A549 (cell line): ENCODE measurements around the gene MEF2B. TPM values are rescaled to one million over a fixed set of nuclear protein-coding genes. Genes with fewer than 3 reads are reported as not detected.

Experiments
- ATAC-seq, 2 experiments: fragments of 200-7000 bp in 1 of 2; fragments of >200 bp in 1 of 2; cut with Nextera tagmentation in 1 of 2; cut with Tn5 transposase in 1 of 2; 3 replicates each; pipeline versions ENCODE4 v1.8.0 to v1.9.1; 2018 to 2020; ENCODE audit warnings: mild to moderate bottlenecking in 1 of 2, moderate library complexity in 1 of 2
- CTCF ChIA-PET: fragments of 300-600 bp; sonication (Branson Sonifier 250); formaldehyde crosslinking; extraction: SDS; loops from one replicate; lab custom pipeline; 2021; ENCODE audit warnings: antibody characterized with exemption, inconsistent platforms; lab: Yijun Ruan, JAX
- POLR2A ChIA-PET: fragments of 350-600 bp; formaldehyde crosslinking; extraction: SDS; loops from one replicate; lab custom pipeline; 2021; ENCODE audit warnings: antibody characterized with exemption, inconsistent platforms; lab: Yijun Ruan, JAX
- DNase-seq, 2 experiments: peaks; one replicate each; pipeline versions ENCODE4 v3.0.0 to v3.0.0-alpha.2; 2011 to 2016; ENCODE audit warnings: low read depth in 1 of 2, low spot score in 1 of 2
- FAIRE-seq: peaks from 2 replicates; lab custom pipeline; 2011; peaks lifted over from hg19 to GRCh38; lab: Jason Lieb, UNC
- H3K27ac ChIP-seq, 2 experiments: fragments of >200 bp; sonication (Bioruptor Twin); formaldehyde crosslinking; 3 replicates each; pipeline ENCODE4 v1.5.1; 2016 to 2017
- H3K4me1 ChIP-seq: fragments of >200 bp; sonication (Bioruptor Twin); formaldehyde crosslinking; 3 replicates; pipeline ENCODE4 v1.6.1; 2016
- H3K4me2 ChIP-seq: fragments of >200 bp; sonication (Bioruptor Twin); formaldehyde crosslinking; 3 replicates; pipeline ENCODE4 v1.6.1; 2016
- H3K4me3 ChIP-seq: fragments of >200 bp; sonication (Bioruptor Twin); formaldehyde crosslinking; 3 replicates; pipeline ENCODE4 v1.5.1; 2016
- H3K9me3 ChIP-seq: fragments of >200 bp; sonication (Bioruptor Twin); formaldehyde crosslinking; 3 replicates; pipeline ENCODE4 v1.6.1; 2016
- CBX2 ChIP-seq: fragments of 200-600 bp; sonication (generic); IDR thresholded peaks from 2 replicates; pipeline ENCODE4 v1.6.1; 2016; ENCODE audit warnings: low read depth, mild to moderate bottlenecking, borderline replicate concordance
- CEBPB ChIP-seq, 2 experiments: fragments of >200 bp in 1 of 2; sonication (Bioruptor Twin) in 1 of 2; formaldehyde crosslinking in 1 of 2; IDR thresholded peaks; 2 replicates each; pipeline ENCODE4 v1.6.1; 2012 to 2016
- ESRRA ChIP-seq: fragments of 150-350 bp; IDR thresholded peaks from 2 replicates; pipeline ENCODE4 v1.6.1; 2014; ENCODE audit warnings: mild to moderate bottlenecking, low read length, borderline replicate concordance
- HDAC2 ChIP-seq: fragments of 200-600 bp; sonication (generic); IDR thresholded peaks from 2 replicates; pipeline ENCODE4 v1.6.1; 2016
- KDM5A ChIP-seq: fragments of 200-600 bp; sonication (generic); IDR thresholded peaks from 2 replicates; pipeline ENCODE4 v1.6.1; 2016; ENCODE audit warnings: antibody characterized with exemption, mild to moderate bottlenecking
- MAZ ChIP-seq: fragments of 150-350 bp; IDR thresholded peaks from 2 replicates; pipeline ENCODE4 v1.6.1; 2014; ENCODE audit warnings: antibody characterized with exemption, low read depth, low read length, borderline replicate concordance
- NFE2L2 ChIP-seq: fragments of 150-350 bp; conservative IDR thresholded peaks from 2 replicates; pipeline ENCODE4 v1.6.1; 2014; ENCODE audit warnings: low read length
- POLR2A ChIP-seq: IDR thresholded peaks from 2 replicates; pipeline ENCODE4 v1.6.1; 2012; ENCODE audit warnings: mild to moderate bottlenecking, low read length
- POLR2AphosphoS2 ChIP-seq: conservative IDR thresholded peaks from 2 replicates; pipeline ENCODE4 v1.6.1; 2012; ENCODE audit warnings: low read length, improper control_type of control experiment, inconsistent platforms
- TFCP2L1 ChIP-seq: fragments of 250-450 bp; sonication (Bioruptor Pico); IDR thresholded peaks from 2 replicates; pipeline ENCODE4 v1.5.0; 2021; ENCODE audit warnings: mild to moderate bottlenecking
- ZC3H11A ChIP-seq: fragments of 450-650 bp; IDR thresholded peaks from 2 replicates; pipeline ENCODE4 v1.6.1; 2014; ENCODE audit warnings: antibody characterized with exemption, mild to moderate bottlenecking
- WGBS: methylation state at CpG from one replicate; pipeline ENCODE4 v1.1.6; 2017; ENCODE audit errors: missing lambda C conversion rate; 5-methylcytosine and 5-hydroxymethylcytosine counted together
- polyA plus RNA-seq, 4 experiments: library from polyadenylated mRNA; depleted of rRNA in 3 of 4; stranded (reverse); fragments of >200 nt; fragmentation: RNase III in 1 of 4; extraction: RNeasy Plus Mini Kit Qiagen cat#74134 plus additional on column Dnase treatment in 1 of 4; gene quantifications; 2 replicates in 3 of 4; 3 replicates in 1 of 4; pipeline ENCODE4 v1.2.3, GENCODE V29; 2011 to 2017
- TF ChIP-seq, protein P1 (sequence below): fragments of >200 bp; sonication (Bioruptor Twin); formaldehyde crosslinking; IDR thresholded peaks from 3 replicates; pipeline ENCODE4 v1.6.1; 2016
- TF ChIP-seq, protein P2 (sequence below): fragments of 250-450 bp; sonication (Bioruptor Pico); IDR thresholded peaks from 2 replicates; pipeline ENCODE4 v1.5.0; 2021; ENCODE audit warnings: mild to moderate bottlenecking, moderate library complexity, borderline replicate concordance
- TF ChIP-seq, protein P3 (sequence below): IDR thresholded peaks from 2 replicates; pipeline ENCODE4 v1.6.1; 2012

MEF2B gene
- polyA plus RNA-seq, 2 of the 4 experiments (the other 2 are of a cell fraction): 0.10 to 0.13 TPM

DNA sequence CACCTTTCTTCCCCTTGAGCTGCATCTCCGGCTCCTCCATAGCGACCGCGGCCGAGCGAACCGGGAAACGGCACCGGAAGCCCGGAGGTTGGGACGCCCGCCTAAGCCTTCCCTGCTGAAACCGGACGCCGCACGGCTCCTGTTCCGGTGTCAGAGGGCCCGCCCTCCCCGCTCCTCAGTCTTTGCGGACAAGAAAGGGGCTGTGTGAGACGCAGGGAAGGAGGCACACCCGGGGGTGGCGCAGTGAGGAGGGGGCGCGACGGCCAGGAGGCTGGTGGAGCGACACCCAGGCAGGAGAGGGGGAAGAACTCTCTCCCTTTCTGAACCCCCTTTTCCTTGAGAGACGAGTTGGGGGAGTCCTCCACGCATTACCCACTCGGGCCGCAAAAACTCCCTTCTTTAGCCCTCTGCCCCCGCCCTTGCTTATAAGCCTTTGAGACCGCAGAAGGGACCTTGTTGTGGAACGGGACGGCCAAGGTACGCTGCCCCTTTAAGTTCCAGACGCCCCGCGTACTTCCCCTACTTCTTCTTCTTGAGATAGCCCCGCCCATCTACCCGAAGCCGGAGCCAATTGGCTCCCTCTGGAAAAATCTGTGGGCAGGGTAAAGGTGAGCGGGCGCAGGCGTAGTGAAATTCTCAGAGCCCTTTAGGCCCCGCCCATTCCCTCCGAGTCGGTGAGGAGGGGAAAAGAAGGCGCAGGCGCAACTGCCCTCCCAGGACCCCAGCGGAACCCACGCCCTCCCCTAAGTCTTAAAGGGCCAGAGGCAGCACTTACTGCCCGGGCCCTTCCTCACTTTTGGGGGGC lies 22.2 kb upstream of the MEF2B start, which contains the start of the genes BORCS8 and RFXANK (continued):
- TF ChIP-seq, protein P1, sequence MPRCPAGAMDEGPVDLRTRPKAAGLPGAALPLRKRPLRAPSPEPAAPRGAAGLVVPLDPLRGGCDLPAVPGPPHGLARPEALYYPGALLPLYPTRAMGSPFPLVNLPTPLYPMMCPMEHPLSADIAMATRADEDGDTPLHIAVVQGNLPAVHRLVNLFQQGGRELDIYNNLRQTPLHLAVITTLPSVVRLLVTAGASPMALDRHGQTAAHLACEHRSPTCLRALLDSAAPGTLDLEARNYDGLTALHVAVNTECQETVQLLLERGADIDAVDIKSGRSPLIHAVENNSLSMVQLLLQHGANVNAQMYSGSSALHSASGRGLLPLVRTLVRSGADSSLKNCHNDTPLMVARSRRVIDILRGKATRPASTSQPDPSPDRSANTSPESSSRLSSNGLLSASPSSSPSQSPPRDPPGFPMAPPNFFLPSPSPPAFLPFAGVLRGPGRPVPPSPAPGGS: 0 out of 3 replicates have a peak, but pooled peaks have one; percentile 16
- TF ChIP-seq POLR2AphosphoS2 (no peak), POLR2A (peak; percentile 44), KDM5A (peak; percentile 52), MAZ (peak; percentile 44; the same call in 1 of the 2 replicates)

DNA sequence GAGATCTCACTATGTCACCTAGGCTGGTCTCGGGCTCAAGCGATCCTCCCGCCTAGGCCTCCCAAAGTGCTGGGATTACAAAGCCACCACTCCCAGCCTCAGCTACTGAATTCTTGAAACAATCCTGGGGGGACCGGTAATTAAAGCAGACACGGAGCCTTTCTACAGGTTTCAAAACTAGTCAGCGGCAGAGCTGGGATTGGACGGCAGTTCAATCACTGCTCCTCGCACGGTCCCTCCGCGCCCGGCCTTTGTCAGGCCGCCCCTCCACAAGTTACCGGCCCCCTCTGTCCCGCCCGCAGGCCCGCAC lies 21.7 kb upstream of the MEF2B start:
- DNase-seq (no peak), ATAC-seq (0 out of 6 replicates have a peak, but pooled peaks of 1 of the 2 experiments have one; percentile 8), FAIRE-seq (no peak)
- 8% methylated on average over 5 of the region's 17 CpGs for WGBS
- POLR2A ChIA-PET: interaction anchor here (0.7 to 2.8 kb wide), 2 partner anchors 12 to 671 kb away, joined by 3 to 19 read pairs; partner anchors contain the start of gene NR2C2AP
- peaks cover 18% of the 10 kb centered on the region; the same call in 2 of the 3 replicates for H3K4me1 ChIP-seq
- peak overlapping the region; percentile 82 for H3K4me2 ChIP-seq
- no peaks in the 10 kb centered on the region for H3K9me3 ChIP-seq
- CTCF ChIA-PET: interaction anchor here (1.2 to 3.2 kb wide), 2 partner anchors 12 to 16 kb away, joined by 4 to 22 read pairs; no protein-coding TSS in a partner anchor
- H3K27ac ChIP-seq: peak overlapping the region; percentile 96 to 98
- TF ChIP-seq KDM5A (peak; percentile 88; the same call in 1 of the 2 replicates), ZC3H11A (no peak)
- H3K4me3 ChIP-seq: peak overlapping the region; percentile 82

DNA sequence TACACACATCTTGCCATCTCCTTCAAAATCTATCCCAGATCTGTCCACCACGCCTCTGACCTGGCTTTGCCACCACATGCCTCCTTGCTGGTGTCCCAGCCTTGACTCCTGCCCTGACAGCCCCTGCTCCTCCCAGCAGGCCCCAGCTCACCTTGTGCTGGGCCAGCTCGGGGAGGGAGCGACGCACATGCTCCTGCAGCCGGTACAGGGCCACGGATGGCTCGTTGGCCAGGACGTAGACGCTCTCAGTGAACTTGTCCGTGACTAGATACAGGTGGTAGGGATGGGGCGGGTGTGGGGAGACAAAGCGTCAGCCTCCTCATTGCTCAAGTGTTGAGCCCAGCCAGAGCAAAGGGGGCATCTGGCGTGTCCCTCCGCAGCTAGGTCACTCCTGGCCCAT lies 16.7 kb upstream of the MEF2B start:
- 92% methylated on average over 10 of the region's 14 CpGs for WGBS
- Histone ChIP-seq H3K9me3 (no peaks in the 10 kb centered on the region), H3K4me2 (no peak overlapping the region), H3K4me1 (peaks cover 10% of the 10 kb centered on the region; the same call in 2 of the 3 replicates), H3K4me3 (no peak overlapping the region), H3K27ac (no peak overlapping the region)
- FAIRE-seq (no peak), ATAC-seq (no peak), DNase-seq (no peak)
- no peak for TF ChIP-seq TFCP2L1 (CRISPR knock-in tag)
- TF ChIP-seq HDAC2: no peak
- no peak for TF ChIP-seq CBX2
- TF ChIP-seq, protein P2, sequence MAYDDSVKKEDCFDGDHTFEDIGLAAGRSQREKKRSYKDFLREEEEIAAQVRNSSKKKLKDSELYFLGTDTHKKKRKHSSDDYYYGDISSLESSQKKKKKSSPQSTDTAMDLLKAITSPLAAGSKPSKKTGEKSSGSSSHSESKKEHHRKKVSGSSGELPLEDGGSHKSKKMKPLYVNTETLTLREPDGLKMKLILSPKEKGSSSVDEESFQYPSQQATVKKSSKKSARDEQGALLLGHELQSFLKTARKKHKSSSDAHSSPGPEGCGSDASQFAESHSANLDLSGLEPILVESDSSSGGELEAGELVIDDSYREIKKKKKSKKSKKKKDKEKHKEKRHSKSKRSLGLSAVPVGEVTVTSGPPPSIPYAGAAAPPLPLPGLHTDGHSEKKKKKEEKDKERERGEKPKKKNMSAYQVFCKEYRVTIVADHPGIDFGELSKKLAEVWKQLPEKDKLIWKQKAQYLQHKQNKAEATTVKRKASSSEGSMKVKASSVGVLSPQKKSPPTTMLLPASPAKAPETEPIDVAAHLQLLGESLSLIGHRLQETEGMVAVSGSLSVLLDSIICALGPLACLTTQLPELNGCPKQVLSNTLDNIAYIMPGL (CRISPR knock-in tag): no peak
- TF ChIP-seq CEBPB (IDR thresholded peaks at IDR 0.05): no peak
- TF ChIP-seq, protein P3, sequence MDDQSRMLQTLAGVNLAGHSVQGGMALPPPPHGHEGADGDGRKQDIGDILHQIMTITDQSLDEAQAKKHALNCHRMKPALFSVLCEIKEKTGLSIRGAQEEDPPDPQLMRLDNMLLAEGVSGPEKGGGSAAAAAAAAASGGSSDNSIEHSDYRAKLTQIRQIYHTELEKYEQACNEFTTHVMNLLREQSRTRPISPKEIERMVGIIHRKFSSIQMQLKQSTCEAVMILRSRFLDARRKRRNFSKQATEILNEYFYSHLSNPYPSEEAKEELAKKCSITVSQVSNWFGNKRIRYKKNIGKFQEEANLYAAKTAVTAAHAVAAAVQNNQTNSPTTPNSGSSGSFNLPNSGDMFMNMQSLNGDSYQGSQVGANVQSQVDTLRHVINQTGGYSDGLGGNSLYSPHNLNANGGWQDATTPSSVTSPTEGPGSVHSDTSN: no peak
- TF ChIP-seq ESRRA: no peak
- TF ChIP-seq NFE2L2: no peak
- ChIA-PET CTCF (interaction anchor here (1.3 kb wide), 1 partner anchor 14 kb away, joined by 3 read pairs; no protein-coding TSS in a partner anchor), POLR2A (interaction anchor here (0.6 kb wide), 1 partner anchor 175 kb away, joined by 7 read pairs; no protein-coding TSS in a partner anchor)
